A549 (cell line): ENCODE results near the gene ORC1. TPM values are rescaled to one million over a fixed set of nuclear protein-coding genes. Genes with fewer than 3 reads are reported as not detected.

Source experiments
- ATAC-seq, 2 experiments: fragments of 200-7000 bp in 1 of 2; fragments of >200 bp in 1 of 2; cut with Nextera tagmentation in 1 of 2; cut with Tn5 transposase in 1 of 2; 3 replicates each; pipeline versions ENCODE4 v1.8.0 to v1.9.1; 2018 to 2020; ENCODE audit warnings: mild to moderate bottlenecking in 1 of 2, moderate library complexity in 1 of 2
- CTCF ChIA-PET: fragments of 300-600 bp; sonication (Branson Sonifier 250); formaldehyde crosslinking; extraction: SDS; loops from one replicate; lab custom pipeline; 2021; ENCODE audit warnings: antibody characterized with exemption, inconsistent platforms; lab: Yijun Ruan, JAX
- POLR2A ChIA-PET: fragments of 350-600 bp; formaldehyde crosslinking; extraction: SDS; loops from one replicate; lab custom pipeline; 2021; ENCODE audit warnings: antibody characterized with exemption, inconsistent platforms; lab: Yijun Ruan, JAX
- DNase-seq, 2 experiments: peaks; one replicate each; pipeline versions ENCODE4 v3.0.0 to v3.0.0-alpha.2; 2011 to 2016; ENCODE audit warnings: low read depth in 1 of 2, low spot score in 1 of 2
- FAIRE-seq: peaks from 2 replicates; lab custom pipeline; 2011; peaks lifted over from hg19 to GRCh38; lab: Jason Lieb, UNC
- H3K27ac ChIP-seq, 2 experiments: fragments of >200 bp; sonication (Bioruptor Twin); formaldehyde crosslinking; 3 replicates each; pipeline ENCODE4 v1.5.1; 2016 to 2017
- H3K4me1 ChIP-seq: fragments of >200 bp; sonication (Bioruptor Twin); formaldehyde crosslinking; 3 replicates; pipeline ENCODE4 v1.6.1; 2016
- H3K4me2 ChIP-seq: fragments of >200 bp; sonication (Bioruptor Twin); formaldehyde crosslinking; 3 replicates; pipeline ENCODE4 v1.6.1; 2016
- H3K4me3 ChIP-seq: fragments of >200 bp; sonication (Bioruptor Twin); formaldehyde crosslinking; 3 replicates; pipeline ENCODE4 v1.5.1; 2016
- H3K9me3 ChIP-seq: fragments of >200 bp; sonication (Bioruptor Twin); formaldehyde crosslinking; 3 replicates; pipeline ENCODE4 v1.6.1; 2016
- BHLHE40 ChIP-seq: IDR thresholded peaks from 2 replicates; pipeline ENCODE4 v1.6.1; 2012; ENCODE audit warnings: low read depth, low read length, inconsistent platforms
- CHD2 ChIP-seq: fragments of 150-350 bp; IDR thresholded peaks from 2 replicates; pipeline ENCODE4 v1.6.1; 2014; ENCODE audit warnings: low read length; ENCODE audit not compliant: partially characterized antibody
- E2F6 ChIP-seq: IDR thresholded peaks from 2 replicates; pipeline ENCODE4 v1.6.1; 2012; ENCODE audit warnings: low read depth, borderline replicate concordance
- EP300 ChIP-seq, 2 experiments: fragments of >200 bp; sonication (Bioruptor Twin); formaldehyde crosslinking; IDR thresholded peaks; 2 replicates in 1 of 2; 3 replicates in 1 of 2; pipeline ENCODE4 v1.6.1; 2016 to 2017
- FOXS1 ChIP-seq: fragments of 250-450 bp; sonication (Bioruptor Pico); IDR thresholded peaks from 2 replicates; pipeline ENCODE4 v1.5.0; 2020; ENCODE audit warnings: mild to moderate bottlenecking, moderate library complexity
- HOXA7 ChIP-seq: fragments of 250-450 bp; sonication (Bioruptor Pico); IDR thresholded peaks from 2 replicates; pipeline ENCODE4 v1.5.0; 2020; ENCODE audit warnings: mild to moderate bottlenecking, moderate library complexity
- JUN ChIP-seq, 2 experiments: fragments of >200 bp; sonication (Bioruptor Twin); formaldehyde crosslinking; IDR thresholded peaks; 2 replicates in 1 of 2; 3 replicates in 1 of 2; pipeline ENCODE4 v1.6.1; 2016 to 2017
- KDM5A ChIP-seq: fragments of 200-600 bp; sonication (generic); IDR thresholded peaks from 2 replicates; pipeline ENCODE4 v1.6.1; 2016; ENCODE audit warnings: antibody characterized with exemption, mild to moderate bottlenecking
- MAZ ChIP-seq: fragments of 150-350 bp; IDR thresholded peaks from 2 replicates; pipeline ENCODE4 v1.6.1; 2014; ENCODE audit warnings: antibody characterized with exemption, low read depth, low read length, borderline replicate concordance
- MYC ChIP-seq: IDR thresholded peaks from 2 replicates; pipeline ENCODE4 v1.6.1; 2012; ENCODE audit warnings: mild to moderate bottlenecking, inconsistent platforms, low read length, improper control_type of control experiment, borderline replicate concordance
- NFE2L2 ChIP-seq: fragments of 150-350 bp; conservative IDR thresholded peaks from 2 replicates; pipeline ENCODE4 v1.6.1; 2014; ENCODE audit warnings: low read length
- POLR2AphosphoS2 ChIP-seq: conservative IDR thresholded peaks from 2 replicates; pipeline ENCODE4 v1.6.1; 2012; ENCODE audit warnings: low read length, improper control_type of control experiment, inconsistent platforms
- RAD21 ChIP-seq, 2 experiments: fragments of >200 bp in 1 of 2; sonication (Bioruptor Twin) in 1 of 2; formaldehyde crosslinking in 1 of 2; IDR thresholded peaks in 1 of 2; conservative IDR thresholded peaks in 1 of 2; 2 replicates in 1 of 2; 3 replicates in 1 of 2; pipeline ENCODE4 v1.6.1; 2012 to 2018; ENCODE audit warnings: inconsistent platforms in 1 of 2
- RARB ChIP-seq: fragments of 250-450 bp; sonication (Bioruptor Pico); IDR thresholded peaks from 2 replicates; pipeline ENCODE4 v1.8.0; 2021; ENCODE audit warnings: mild to moderate bottlenecking, moderate library complexity
- RFX5 ChIP-seq: fragments of 450-650 bp; IDR thresholded peaks from 2 replicates; pipeline ENCODE4 v1.7.1; 2014; ENCODE audit warnings: antibody characterized with exemption, mild to moderate bottlenecking, moderate library complexity
- SMC3 ChIP-seq: fragments of >200 bp; sonication (Bioruptor Twin); formaldehyde crosslinking; IDR thresholded peaks from 3 replicates; pipeline ENCODE4 v1.6.1; 2018; ENCODE audit warnings: inconsistent platforms
- SREBF2 ChIP-seq: fragments of 450-650 bp; IDR thresholded peaks from 2 replicates; pipeline ENCODE4 v1.6.1; 2014; ENCODE audit warnings: mild to moderate bottlenecking, moderate library complexity
- TFCP2L1 ChIP-seq: fragments of 250-450 bp; sonication (Bioruptor Pico); IDR thresholded peaks from 2 replicates; pipeline ENCODE4 v1.5.0; 2021; ENCODE audit warnings: mild to moderate bottlenecking
- WGBS: methylation state at CpG from one replicate; pipeline ENCODE4 v1.1.6; 2017; ENCODE audit errors: missing lambda C conversion rate; 5-methylcytosine and 5-hydroxymethylcytosine counted together
- polyA plus RNA-seq, 4 experiments: library from polyadenylated mRNA; depleted of rRNA in 3 of 4; stranded (reverse); fragments of >200 nt; fragmentation: RNase III in 1 of 4; extraction: RNeasy Plus Mini Kit Qiagen cat#74134 plus additional on column Dnase treatment in 1 of 4; gene quantifications; 2 replicates in 3 of 4; 3 replicates in 1 of 4; pipeline ENCODE4 v1.2.3, GENCODE V29; 2011 to 2017
- TF ChIP-seq, protein P1 (sequence below): fragments of 200-600 bp; sonication (generic); IDR thresholded peaks from 2 replicates; pipeline ENCODE4 v1.6.1; 2016; ENCODE audit warnings: antibody characterized with exemption, mild to moderate bottlenecking, moderate library complexity
- TF ChIP-seq, protein P2 (sequence below): fragments of 250-450 bp; sonication (Bioruptor Pico); IDR thresholded peaks from 2 replicates; pipeline ENCODE4 v1.5.0; 2020; ENCODE audit warnings: low read depth, mild to moderate bottlenecking, moderate library complexity
- TF ChIP-seq, protein P3 (sequence below): fragments of 250-450 bp; sonication (Bioruptor Pico); IDR thresholded peaks from 2 replicates; pipeline ENCODE4 v1.5.0; 2021; ENCODE audit warnings: mild to moderate bottlenecking, moderate library complexity, borderline replicate concordance
- TF ChIP-seq, protein P4 (sequence below): fragments of >200 bp; sonication (Bioruptor Twin); formaldehyde crosslinking; IDR thresholded peaks from 3 replicates; pipeline ENCODE4 v1.5.1; 2016
- TF ChIP-seq, protein P5 (sequence below): fragments of >200 bp; sonication (Bioruptor Twin); formaldehyde crosslinking; IDR thresholded peaks from 2 replicates; pipeline ENCODE4 v1.6.1; 2016
- TF ChIP-seq, protein P6 (sequence below): IDR thresholded peaks from 2 replicates; pipeline ENCODE4 v1.6.1; 2012

Gene ORC1
- polyA plus RNA-seq, 2 of the 4 experiments (the other 2 are of a cell fraction) = 18.9 to 19.1 TPM

DNA sequence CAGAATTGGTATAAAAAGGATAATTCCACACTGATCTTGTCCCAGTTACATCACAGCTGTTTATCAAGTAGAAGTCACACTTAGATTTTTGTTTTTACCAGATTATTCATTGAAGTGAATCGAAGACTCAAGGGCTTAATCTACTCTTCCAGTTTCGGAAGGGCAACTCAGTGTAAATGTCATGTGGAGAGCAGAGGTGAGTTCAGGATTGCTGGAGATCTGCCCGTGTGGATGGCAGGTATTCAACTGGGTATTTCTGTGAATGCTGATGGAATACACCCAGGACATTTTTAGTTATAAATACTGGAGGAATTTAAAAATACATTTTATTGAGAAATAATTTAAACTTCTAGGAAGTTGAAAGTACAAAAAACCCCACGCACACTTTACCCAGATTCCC is 57.6 kb downstream of the ORC1 start:
- FAIRE-seq = no peak
- no peak overlapping the region for H3K4me3 ChIP-seq
- CTCF ChIA-PET = no interaction called here
- no peak for DNase-seq
- ATAC-seq = no peak
- 91% methylated on average over 4 of the region's 4 CpGs for WGBS
- TF ChIP-seq TFCP2L1 (CRISPR knock-in tag) = no peak
- no peak for TF ChIP-seq JUN (IDR thresholded peaks at IDR 0.05)
- TF ChIP-seq, protein P1, sequence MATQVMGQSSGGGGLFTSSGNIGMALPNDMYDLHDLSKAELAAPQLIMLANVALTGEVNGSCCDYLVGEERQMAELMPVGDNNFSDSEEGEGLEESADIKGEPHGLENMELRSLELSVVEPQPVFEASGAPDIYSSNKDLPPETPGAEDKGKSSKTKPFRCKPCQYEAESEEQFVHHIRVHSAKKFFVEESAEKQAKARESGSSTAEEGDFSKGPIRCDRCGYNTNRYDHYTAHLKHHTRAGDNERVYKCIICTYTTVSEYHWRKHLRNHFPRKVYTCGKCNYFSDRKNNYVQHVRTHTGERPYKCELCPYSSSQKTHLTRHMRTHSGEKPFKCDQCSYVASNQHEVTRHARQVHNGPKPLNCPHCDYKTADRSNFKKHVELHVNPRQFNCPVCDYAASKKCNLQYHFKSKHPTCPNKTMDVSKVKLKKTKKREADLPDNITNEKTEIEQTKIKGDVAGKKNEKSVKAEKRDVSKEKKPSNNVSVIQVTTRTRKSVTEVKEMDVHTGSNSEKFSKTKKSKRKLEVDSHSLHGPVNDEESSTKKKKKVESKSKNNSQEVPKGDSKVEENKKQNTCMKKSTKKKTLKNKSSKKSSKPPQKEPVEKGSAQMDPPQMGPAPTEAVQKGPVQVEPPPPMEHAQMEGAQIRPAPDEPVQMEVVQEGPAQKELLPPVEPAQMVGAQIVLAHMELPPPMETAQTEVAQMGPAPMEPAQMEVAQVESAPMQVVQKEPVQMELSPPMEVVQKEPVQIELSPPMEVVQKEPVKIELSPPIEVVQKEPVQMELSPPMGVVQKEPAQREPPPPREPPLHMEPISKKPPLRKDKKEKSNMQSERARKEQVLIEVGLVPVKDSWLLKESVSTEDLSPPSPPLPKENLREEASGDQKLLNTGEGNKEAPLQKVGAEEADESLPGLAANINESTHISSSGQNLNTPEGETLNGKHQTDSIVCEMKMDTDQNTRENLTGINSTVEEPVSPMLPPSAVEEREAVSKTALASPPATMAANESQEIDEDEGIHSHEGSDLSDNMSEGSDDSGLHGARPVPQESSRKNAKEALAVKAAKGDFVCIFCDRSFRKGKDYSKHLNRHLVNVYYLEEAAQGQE = no peak
- TF ChIP-seq RFX5 = no peak
- no peak for TF ChIP-seq RAD21 (conservative IDR thresholded peaks at IDR 0.05 in 1 of 2, IDR thresholded peaks at IDR 0.05 in 1 of 2)
- TF ChIP-seq, protein P2, sequence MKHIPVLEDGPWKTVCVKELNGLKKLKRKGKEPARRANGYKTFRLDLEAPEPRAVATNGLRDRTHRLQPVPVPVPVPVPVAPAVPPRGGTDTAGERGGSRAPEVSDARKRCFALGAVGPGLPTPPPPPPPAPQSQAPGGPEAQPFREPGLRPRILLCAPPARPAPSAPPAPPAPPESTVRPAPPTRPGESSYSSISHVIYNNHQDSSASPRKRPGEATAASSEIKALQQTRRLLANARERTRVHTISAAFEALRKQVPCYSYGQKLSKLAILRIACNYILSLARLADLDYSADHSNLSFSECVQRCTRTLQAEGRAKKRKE (CRISPR knock-in tag) = no peak
- no peak for TF ChIP-seq BHLHE40
- no peak for TF ChIP-seq E2F6
- TF ChIP-seq, all 56 proteins: peak for 0
- no peak overlapping the region for H3K4me2 ChIP-seq
- no peaks in the 10 kb centered on the region for H3K9me3 ChIP-seq
- no peak overlapping the region for H3K27ac ChIP-seq
- peaks cover 9% of the 10 kb centered on the region; the same call in 2 of the 3 replicates for H3K4me1 ChIP-seq
- POLR2A ChIA-PET = no interaction called here

DNA sequence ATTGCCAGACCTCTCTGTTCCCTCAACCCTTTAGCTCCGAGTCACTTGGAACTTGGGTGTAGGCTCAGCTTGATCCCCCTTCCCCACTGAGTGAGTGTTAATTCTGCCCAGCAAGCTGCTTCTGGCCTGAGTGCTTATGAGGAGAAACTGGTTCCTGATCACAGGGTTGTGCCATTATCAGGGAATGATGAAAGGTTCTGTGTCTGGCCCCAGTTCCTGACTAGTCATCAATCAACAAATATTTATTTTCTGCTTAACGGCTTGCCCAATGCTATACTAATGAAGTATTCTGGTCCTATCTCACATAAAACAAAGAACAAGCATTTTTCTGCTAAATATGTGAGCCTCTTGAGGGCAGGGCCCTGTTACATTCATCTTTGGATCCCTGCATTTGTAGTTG is 59.0 kb downstream of the ORC1 start:
- DNase-seq = no peak
- TF ChIP-seq SMC3 = no peak
- TF ChIP-seq, protein P3, sequence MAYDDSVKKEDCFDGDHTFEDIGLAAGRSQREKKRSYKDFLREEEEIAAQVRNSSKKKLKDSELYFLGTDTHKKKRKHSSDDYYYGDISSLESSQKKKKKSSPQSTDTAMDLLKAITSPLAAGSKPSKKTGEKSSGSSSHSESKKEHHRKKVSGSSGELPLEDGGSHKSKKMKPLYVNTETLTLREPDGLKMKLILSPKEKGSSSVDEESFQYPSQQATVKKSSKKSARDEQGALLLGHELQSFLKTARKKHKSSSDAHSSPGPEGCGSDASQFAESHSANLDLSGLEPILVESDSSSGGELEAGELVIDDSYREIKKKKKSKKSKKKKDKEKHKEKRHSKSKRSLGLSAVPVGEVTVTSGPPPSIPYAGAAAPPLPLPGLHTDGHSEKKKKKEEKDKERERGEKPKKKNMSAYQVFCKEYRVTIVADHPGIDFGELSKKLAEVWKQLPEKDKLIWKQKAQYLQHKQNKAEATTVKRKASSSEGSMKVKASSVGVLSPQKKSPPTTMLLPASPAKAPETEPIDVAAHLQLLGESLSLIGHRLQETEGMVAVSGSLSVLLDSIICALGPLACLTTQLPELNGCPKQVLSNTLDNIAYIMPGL = no peak
- TF ChIP-seq, protein P4, sequence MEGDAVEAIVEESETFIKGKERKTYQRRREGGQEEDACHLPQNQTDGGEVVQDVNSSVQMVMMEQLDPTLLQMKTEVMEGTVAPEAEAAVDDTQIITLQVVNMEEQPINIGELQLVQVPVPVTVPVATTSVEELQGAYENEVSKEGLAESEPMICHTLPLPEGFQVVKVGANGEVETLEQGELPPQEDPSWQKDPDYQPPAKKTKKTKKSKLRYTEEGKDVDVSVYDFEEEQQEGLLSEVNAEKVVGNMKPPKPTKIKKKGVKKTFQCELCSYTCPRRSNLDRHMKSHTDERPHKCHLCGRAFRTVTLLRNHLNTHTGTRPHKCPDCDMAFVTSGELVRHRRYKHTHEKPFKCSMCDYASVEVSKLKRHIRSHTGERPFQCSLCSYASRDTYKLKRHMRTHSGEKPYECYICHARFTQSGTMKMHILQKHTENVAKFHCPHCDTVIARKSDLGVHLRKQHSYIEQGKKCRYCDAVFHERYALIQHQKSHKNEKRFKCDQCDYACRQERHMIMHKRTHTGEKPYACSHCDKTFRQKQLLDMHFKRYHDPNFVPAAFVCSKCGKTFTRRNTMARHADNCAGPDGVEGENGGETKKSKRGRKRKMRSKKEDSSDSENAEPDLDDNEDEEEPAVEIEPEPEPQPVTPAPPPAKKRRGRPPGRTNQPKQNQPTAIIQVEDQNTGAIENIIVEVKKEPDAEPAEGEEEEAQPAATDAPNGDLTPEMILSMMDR = no peak
- TF ChIP-seq SREBF2 = no peak
- TF ChIP-seq RARB (CRISPR knock-in tag) = no peak
- no peak for TF ChIP-seq FOXS1
- no peak for TF ChIP-seq MYC
- TF ChIP-seq CHD2 = no peak
- TF ChIP-seq KDM5A = no peak
- no peak for TF ChIP-seq HOXA7 (CRISPR knock-in tag)
- TF ChIP-seq NFE2L2 = no peak
- TF ChIP-seq, protein P5, sequence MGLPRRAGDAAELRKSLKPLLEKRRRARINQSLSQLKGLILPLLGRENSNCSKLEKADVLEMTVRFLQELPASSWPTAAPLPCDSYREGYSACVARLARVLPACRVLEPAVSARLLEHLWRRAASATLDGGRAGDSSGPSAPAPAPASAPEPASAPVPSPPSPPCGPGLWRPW = no peak
- TF ChIP-seq POLR2AphosphoS2 = no peak
- no peak for TF ChIP-seq EP300 (IDR thresholded peaks at IDR 0.05)
- no peak for TF ChIP-seq MAZ
- TF ChIP-seq, protein P6, sequence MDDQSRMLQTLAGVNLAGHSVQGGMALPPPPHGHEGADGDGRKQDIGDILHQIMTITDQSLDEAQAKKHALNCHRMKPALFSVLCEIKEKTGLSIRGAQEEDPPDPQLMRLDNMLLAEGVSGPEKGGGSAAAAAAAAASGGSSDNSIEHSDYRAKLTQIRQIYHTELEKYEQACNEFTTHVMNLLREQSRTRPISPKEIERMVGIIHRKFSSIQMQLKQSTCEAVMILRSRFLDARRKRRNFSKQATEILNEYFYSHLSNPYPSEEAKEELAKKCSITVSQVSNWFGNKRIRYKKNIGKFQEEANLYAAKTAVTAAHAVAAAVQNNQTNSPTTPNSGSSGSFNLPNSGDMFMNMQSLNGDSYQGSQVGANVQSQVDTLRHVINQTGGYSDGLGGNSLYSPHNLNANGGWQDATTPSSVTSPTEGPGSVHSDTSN = no peak
- TF ChIP-seq, all 56 proteins: peak for 0
- FAIRE-seq (no peak), ATAC-seq (no peak)
- H3K9me3 ChIP-seq = no peaks in the 10 kb centered on the region
- ChIA-PET POLR2A (interaction anchor here (0.6 kb wide), 1 partner anchor 59 kb away, joined by 3 read pairs; the partner anchor contains the start of genes ORC1 and PRPF38A), CTCF (interaction anchor here (1.1 to 1.3 kb wide), 2 partner anchors 15 to 22 kb away, joined by 3 read pairs; no protein-coding TSS in a partner anchor)
- H3K27ac ChIP-seq = no peak overlapping the region
- H3K4me2 ChIP-seq = no peak overlapping the region
- no peak overlapping the region for H3K4me3 ChIP-seq
- WGBS = 100% methylated on average over 2 of the region's 2 CpGs
- no peaks in the 10 kb centered on the region for H3K4me1 ChIP-seq
